Medulla oblongata (tissue), 1 donor: ENCODE measurements around the gene CEP41.
A peak's percentile ranks its signal among the peaks of the same experiment; 100 is the strongest.

Source experiments
- DNase-seq: peaks from one replicate; pipeline ENCODE4 v3.0.0-alpha.2; 2015; ENCODE audit errors: extremely low spot score

CEP41 gene

GRCh38 chr7:130350945-130351790, 89.6 kb downstream of the CEP41 start:
- DNase-seq: no peak

GRCh38 chr7:130349911-130350782, 90.7 kb downstream of the CEP41 start:
- no peak for DNase-seq

DNA sequence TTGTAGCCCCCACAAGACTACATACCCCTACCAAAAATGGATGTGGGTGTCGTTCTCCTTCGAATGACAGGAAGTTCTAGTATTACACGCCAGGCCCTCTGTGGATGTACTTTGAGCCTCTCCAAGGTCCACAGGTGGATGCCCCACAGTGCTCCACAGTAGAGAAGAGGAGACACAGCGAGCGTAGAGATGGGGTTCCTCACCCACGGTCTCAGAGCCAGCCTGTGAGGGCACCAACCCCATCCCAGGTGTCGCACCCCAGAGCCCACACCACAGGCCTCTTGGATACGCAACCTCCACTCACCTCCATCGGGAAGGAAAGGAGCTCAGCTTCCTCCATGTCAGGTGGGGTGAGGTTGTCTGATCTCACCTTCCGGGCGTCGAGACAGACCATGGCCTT, 93.9 kb downstream of the CEP41 start:
- DNase-seq: no peak

DNA sequence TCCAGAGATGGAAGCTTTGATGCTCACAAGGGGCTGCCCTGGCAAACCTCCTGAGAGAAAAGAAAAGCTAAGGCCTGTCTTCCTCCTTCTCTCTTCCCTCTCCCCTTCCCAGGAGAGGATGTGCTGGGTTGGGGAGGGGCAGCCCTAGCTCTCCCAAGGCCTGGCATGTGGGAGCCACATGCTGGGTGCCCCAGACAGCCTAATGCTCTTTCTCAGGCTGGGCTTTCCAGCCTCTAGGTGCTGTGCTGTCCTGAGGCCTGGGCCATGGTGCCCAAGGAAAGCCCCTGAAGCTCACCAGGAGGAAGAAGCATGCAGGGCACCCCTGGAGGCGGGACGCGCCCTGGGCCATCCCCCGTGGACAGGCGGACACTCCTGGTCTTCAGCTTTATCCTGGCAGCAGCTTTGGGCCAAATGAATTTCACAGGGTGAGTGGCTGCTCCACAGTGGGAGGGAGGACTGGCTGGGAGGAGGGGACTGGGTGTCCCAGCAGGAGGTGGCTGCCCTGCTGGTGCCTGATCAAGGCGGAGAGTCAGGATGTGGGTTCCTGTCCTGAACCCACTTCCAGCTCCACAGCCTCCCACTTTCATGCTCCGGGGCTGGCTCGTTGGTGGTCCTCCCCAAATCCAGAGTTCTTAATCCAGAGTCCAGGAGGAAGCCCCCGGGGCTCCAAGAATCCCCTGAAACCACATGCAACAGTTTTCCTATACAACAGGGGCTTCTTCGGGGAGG, 94.5 kb downstream of the CEP41 start:
- no peak for DNase-seq

GRCh38 chr7:130345725-130346124, 95.1 kb downstream of the CEP41 start:
- DNase-seq: no peak

DNA sequence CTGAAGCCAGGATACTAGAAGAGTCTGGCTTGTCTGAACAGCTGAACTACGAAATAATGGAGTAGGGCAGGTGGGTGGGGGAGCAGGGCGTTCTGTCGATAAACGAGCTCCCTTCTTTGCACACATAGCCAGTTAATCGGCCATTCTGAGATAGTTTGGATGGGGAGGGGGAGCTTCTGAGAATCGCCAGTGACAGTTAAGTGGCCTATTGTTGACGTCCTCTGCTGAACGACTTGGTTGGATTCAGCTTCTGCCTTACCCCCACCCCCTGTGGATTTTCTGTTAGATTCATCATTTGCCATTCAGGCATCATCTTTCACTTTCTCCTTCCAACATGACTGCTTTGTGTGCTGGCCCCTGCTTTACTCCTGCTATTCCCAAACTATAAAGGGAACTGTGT, 95.7 kb downstream of the CEP41 start:
- DNase-seq: peak; percentile 7

- DNase-seq: no peak
These were observed 96.4 kb downstream of the CEP41 start, which contains the start of gene CPA5 for GRCh38 chr7:130344271-130344866. Gene CPA5, plus strand, starts transcription at chr7:130344816. Its CDS starts 1,670 bp downstream, at chr7:130346486.
